Lower leg skin (tissue), 3 donors: ENCODE results near the gene TUBA4B.

ENCODE experiments used
- POLR2A ChIP-seq, 2 donors: fragments of 450-650 bp; IDR thresholded peaks; one replicate each; pipeline ENCODE4 v1.6.1; 2016 to 2017; ENCODE audit warnings: antibody characterized with exemption in 2 of 2, mild to moderate bottlenecking in 1 of 2, moderate library complexity in 1 of 2
- TF ChIP-seq, protein P1 (sequence below), 3 donors: fragments of 450-650 bp; IDR thresholded peaks; one replicate each; pipeline ENCODE4 v1.5.1; 2016; ENCODE audit warnings: antibody characterized with exemption in 3 of 3, mild to moderate bottlenecking in 3 of 3, moderate library complexity in 2 of 3

DNA sequence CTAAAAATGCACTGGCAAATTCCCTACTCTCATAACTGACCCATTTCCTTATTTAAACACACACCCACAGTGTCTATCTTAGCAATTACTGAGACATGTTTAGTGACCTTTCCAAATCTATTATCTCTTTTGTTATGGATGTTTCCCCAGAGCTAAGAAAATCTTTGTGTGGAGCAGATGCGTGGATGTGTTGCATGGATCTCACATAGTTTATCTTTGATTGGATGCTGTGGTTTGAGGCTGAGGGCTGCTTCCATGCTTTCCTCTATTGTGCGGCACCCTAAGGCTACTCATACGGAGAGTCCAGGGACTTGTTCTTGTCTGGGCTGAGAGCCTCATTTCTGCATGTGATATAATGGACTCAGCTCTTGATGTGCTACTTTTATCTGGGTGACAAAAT is 18.7 kb upstream of the TUBA4B start:
- TF ChIP-seq, protein P1, sequence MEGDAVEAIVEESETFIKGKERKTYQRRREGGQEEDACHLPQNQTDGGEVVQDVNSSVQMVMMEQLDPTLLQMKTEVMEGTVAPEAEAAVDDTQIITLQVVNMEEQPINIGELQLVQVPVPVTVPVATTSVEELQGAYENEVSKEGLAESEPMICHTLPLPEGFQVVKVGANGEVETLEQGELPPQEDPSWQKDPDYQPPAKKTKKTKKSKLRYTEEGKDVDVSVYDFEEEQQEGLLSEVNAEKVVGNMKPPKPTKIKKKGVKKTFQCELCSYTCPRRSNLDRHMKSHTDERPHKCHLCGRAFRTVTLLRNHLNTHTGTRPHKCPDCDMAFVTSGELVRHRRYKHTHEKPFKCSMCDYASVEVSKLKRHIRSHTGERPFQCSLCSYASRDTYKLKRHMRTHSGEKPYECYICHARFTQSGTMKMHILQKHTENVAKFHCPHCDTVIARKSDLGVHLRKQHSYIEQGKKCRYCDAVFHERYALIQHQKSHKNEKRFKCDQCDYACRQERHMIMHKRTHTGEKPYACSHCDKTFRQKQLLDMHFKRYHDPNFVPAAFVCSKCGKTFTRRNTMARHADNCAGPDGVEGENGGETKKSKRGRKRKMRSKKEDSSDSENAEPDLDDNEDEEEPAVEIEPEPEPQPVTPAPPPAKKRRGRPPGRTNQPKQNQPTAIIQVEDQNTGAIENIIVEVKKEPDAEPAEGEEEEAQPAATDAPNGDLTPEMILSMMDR (IDR thresholded peaks at IDR 0.05) = no peak
- no peak for TF ChIP-seq POLR2A (IDR thresholded peaks at IDR 0.05)
